ENCODE results near the gene HELLS.
"Not testable (repeated sequence)": the region's sequence is repeated elsewhere in the genome, so short reads cannot be mapped to it uniquely, and the experiment has no call there.

Gene HELLS

DNA sequence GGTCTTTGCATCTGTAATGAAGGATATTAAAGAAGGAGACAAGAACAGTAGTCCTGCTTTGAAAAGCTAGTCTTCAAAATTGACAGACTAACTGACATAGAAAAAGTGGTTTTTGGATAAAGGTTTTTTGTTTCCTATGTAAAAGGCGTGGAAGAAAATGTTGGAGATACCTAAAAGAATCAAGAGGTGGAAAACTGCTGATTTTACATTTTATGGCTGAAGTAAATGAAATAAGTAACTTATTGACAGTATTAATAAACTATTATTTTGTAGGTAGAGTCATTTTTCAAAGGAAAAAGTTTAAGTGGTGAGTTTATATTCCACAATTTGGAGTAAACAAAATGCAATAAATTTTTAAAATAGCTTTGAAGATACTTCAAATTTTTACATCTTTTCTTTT is 12.6 kb upstream of the HELLS start:
- H2AFZ ChIP-seq (ENCODE audit: insufficient read depth, low read length, poor library complexity): no peak overlapping the region
- H2AK5ac ChIP-seq (ENCODE audit: low read length): no peak overlapping the region
- no peak overlapping the region for H3K14ac ChIP-seq (ENCODE audit: low read length)
- H3K79me2 ChIP-seq (ENCODE audit: control insufficient read depth, insufficient read depth, low read length, poor library complexity): no peaks in the 10 kb centered on the region
- H3K4me2 ChIP-seq (ENCODE audit: low read length): no peak overlapping the region
- H3K79me1 ChIP-seq (ENCODE audit: low read length): no peaks in the 10 kb centered on the region
- H2BK5ac ChIP-seq (ENCODE audit: low read depth, low read length, poor library complexity): no peak overlapping the region
- H3K36me3 ChIP-seq (ENCODE audit: control insufficient read depth in 1 of 2, insufficient read depth in 2 of 2, low read length in 2 of 2): no peaks in the 10 kb centered on the region
- H4K91ac ChIP-seq (ENCODE audit: low read depth, low read length): no peak overlapping the region
- DNase-seq: peak in 1 of 2 donors; percentile 3
- no peak overlapping the region for H3K4me3 ChIP-seq (ENCODE audit: low read depth, low read length)
- H3K18ac ChIP-seq (ENCODE audit: low read length): no peak overlapping the region
- H3K27ac ChIP-seq (ENCODE audit: low read depth, low read length): no peak overlapping the region
- no peaks in the 10 kb centered on the region for H3K4me1 ChIP-seq (ENCODE audit: control insufficient read depth in 1 of 2, insufficient read depth in 2 of 2, low read length in 2 of 2)
- WGBS (ENCODE audit: extremely low coverage, insufficient coverage, insufficient read length): 100% methylated on average over 1 of the region's 1 CpG
- H3K4ac ChIP-seq (ENCODE audit: low read depth, low read length): no peak overlapping the region
- H3K9ac ChIP-seq (ENCODE audit: low read length): no peak overlapping the region
- no peak overlapping the region for H2BK12ac ChIP-seq (ENCODE audit: low read length)
- H3K9me3 ChIP-seq (ENCODE audit: insufficient read depth, low read depth, low read length): no peaks in the 10 kb centered on the region
- no peaks in the 10 kb centered on the region for H3K27me3 ChIP-seq (ENCODE audit: insufficient read depth, low read length)
- H3K23ac ChIP-seq (ENCODE audit: low read length): no peak overlapping the region
- H4K8ac ChIP-seq (ENCODE audit: low read depth, low read length): no peak overlapping the region
- no peak overlapping the region for H4K12ac ChIP-seq (ENCODE audit: low read depth, low read length)
- H2BK120ac ChIP-seq (ENCODE audit: insufficient read depth, low read length, poor library complexity): no peak overlapping the region

- not testable (repeated sequence) for H3K79me2 ChIP-seq (ENCODE audit: control insufficient read depth, insufficient read depth, low read length, poor library complexity); H4K12ac ChIP-seq (ENCODE audit: low read depth, low read length); H3K18ac ChIP-seq (ENCODE audit: low read length); H3K27ac ChIP-seq (ENCODE audit: low read depth, low read length); H3K14ac ChIP-seq (ENCODE audit: low read length); H2BK5ac ChIP-seq (ENCODE audit: low read depth, low read length, poor library complexity); H3K23ac ChIP-seq (ENCODE audit: low read length); H2AFZ ChIP-seq (ENCODE audit: insufficient read depth, low read length, poor library complexity); H3K79me1 ChIP-seq (ENCODE audit: low read length); H2BK12ac ChIP-seq (ENCODE audit: low read length); H3K9me3 ChIP-seq (ENCODE audit: insufficient read depth, low read depth, low read length); H3K4me3 ChIP-seq (ENCODE audit: low read depth, low read length); H3K4me1 ChIP-seq (ENCODE audit: control insufficient read depth in 1 of 2, insufficient read depth in 2 of 2, low read length in 2 of 2); H2BK120ac ChIP-seq (ENCODE audit: insufficient read depth, low read length, poor library complexity); H3K4me2 ChIP-seq (ENCODE audit: low read length); H3K27me3 ChIP-seq (ENCODE audit: insufficient read depth, low read length); H2AK5ac ChIP-seq (ENCODE audit: low read length); H3K9ac ChIP-seq (ENCODE audit: low read length); H3K4ac ChIP-seq (ENCODE audit: low read depth, low read length); H4K8ac ChIP-seq (ENCODE audit: low read depth, low read length); DNase-seq; H3K36me3 ChIP-seq (ENCODE audit: control insufficient read depth in 1 of 2, insufficient read depth in 2 of 2, low read length in 2 of 2); H4K91ac ChIP-seq (ENCODE audit: low read depth, low read length)
- WGBS (ENCODE audit: extremely low coverage, insufficient coverage, insufficient read length): no CpG with 5 or more reads among the region's 2 CpGs
Measured at GRCh38 chr10:94542282-94542681, 3.3 kb upstream of the HELLS start.

GRCh38 chr10:94546049-94546900 is 687 bp downstream of the HELLS start:
- Histone ChIP-seq H3K18ac (ENCODE audit: low read length) (no peak overlapping the region), H4K91ac (ENCODE audit: low read depth, low read length) (no peak overlapping the region), H2AFZ (ENCODE audit: insufficient read depth, low read length, poor library complexity) (peak overlapping the region; percentile 75), H2BK120ac (ENCODE audit: insufficient read depth, low read length, poor library complexity) (no peak overlapping the region), H3K23ac (ENCODE audit: low read length) (no peak overlapping the region), H4K12ac (ENCODE audit: low read depth, low read length) (peak overlapping the region; percentile 86), H2AK5ac (ENCODE audit: low read length) (no peak overlapping the region), H4K8ac (ENCODE audit: low read depth, low read length) (peak overlapping the region; percentile 55), H2BK5ac (ENCODE audit: low read depth, low read length, poor library complexity) (no peak overlapping the region), H3K4ac (ENCODE audit: low read depth, low read length) (peak overlapping the region; percentile 57), H3K9me3 (ENCODE audit: insufficient read depth, low read depth, low read length) (no peaks in the 10 kb centered on the region), H3K79me2 (ENCODE audit: control insufficient read depth, insufficient read depth, low read length, poor library complexity) (peaks cover 4% of the 10 kb centered on the region), H3K4me2 (ENCODE audit: low read length) (peak overlapping the region; percentile 68), H3K14ac (ENCODE audit: low read length) (peak overlapping the region; percentile 71), H3K9ac (ENCODE audit: low read length) (peak overlapping the region; percentile 85), H3K79me1 (ENCODE audit: low read length) (peaks cover 9% of the 10 kb centered on the region), H3K36me3 (ENCODE audit: control insufficient read depth in 1 of 2, insufficient read depth in 2 of 2, low read length in 2 of 2) (peaks cover 1 to 4% of the 10 kb centered on the region in 2 experiments), H3K4me1 (ENCODE audit: control insufficient read depth in 1 of 2, insufficient read depth in 2 of 2, low read length in 2 of 2) (no peaks in the 10 kb centered on the region), H3K27ac (ENCODE audit: low read depth, low read length) (no peak overlapping the region), H3K27me3 (ENCODE audit: insufficient read depth, low read length) (no peaks in the 10 kb centered on the region), H3K4me3 (ENCODE audit: low read depth, low read length) (peak overlapping the region; percentile 94), H2BK12ac (ENCODE audit: low read length) (no peak overlapping the region)
- no CpG with 5 or more reads among the region's 25 CpGs for whole genome bisulfite sequencing (ENCODE audit: extremely low coverage, insufficient coverage, insufficient read length)
- DNase-seq: no peak

- Histone ChIP-seq H3K23ac (ENCODE audit: low read length) (no peak overlapping the region), H4K8ac (ENCODE audit: low read depth, low read length) (no peak overlapping the region), H3K18ac (ENCODE audit: low read length) (no peak overlapping the region), H3K9ac (ENCODE audit: low read length) (no peak overlapping the region), H3K4me2 (ENCODE audit: low read length) (peak overlapping the region; percentile 68), H3K4me3 (ENCODE audit: low read depth, low read length) (no peak overlapping the region), H3K27me3 (ENCODE audit: insufficient read depth, low read length) (no peaks in the 10 kb centered on the region), H3K4ac (ENCODE audit: low read depth, low read length) (no peak overlapping the region), H3K4me1 (ENCODE audit: control insufficient read depth in 1 of 2, insufficient read depth in 2 of 2, low read length in 2 of 2) (no peaks in the 10 kb centered on the region), H3K14ac (ENCODE audit: low read length) (no peak overlapping the region), H2AFZ (ENCODE audit: insufficient read depth, low read length, poor library complexity) (no peak overlapping the region), H2BK120ac (ENCODE audit: insufficient read depth, low read length, poor library complexity) (no peak overlapping the region), H3K79me2 (ENCODE audit: control insufficient read depth, insufficient read depth, low read length, poor library complexity) (peaks cover 4% of the 10 kb centered on the region), H3K9me3 (ENCODE audit: insufficient read depth, low read depth, low read length) (no peaks in the 10 kb centered on the region), H3K36me3 (ENCODE audit: control insufficient read depth in 1 of 2, insufficient read depth in 2 of 2, low read length in 2 of 2) (peaks cover 1 to 4% of the 10 kb centered on the region in 2 experiments), H4K12ac (ENCODE audit: low read depth, low read length) (no peak overlapping the region), H2AK5ac (ENCODE audit: low read length) (no peak overlapping the region), H4K91ac (ENCODE audit: low read depth, low read length) (no peak overlapping the region), H2BK5ac (ENCODE audit: low read depth, low read length, poor library complexity) (no peak overlapping the region), H2BK12ac (ENCODE audit: low read length) (no peak overlapping the region), H3K79me1 (ENCODE audit: low read length) (peaks cover 9% of the 10 kb centered on the region), H3K27ac (ENCODE audit: low read depth, low read length) (no peak overlapping the region)
- no peak for DNase-seq
- no CpG with 5 or more reads among the region's 1 CpG for WGBS (ENCODE audit: extremely low coverage, insufficient coverage, insufficient read length)
Measured at GRCh38 chr10:94546901-94547185, 1.3 kb downstream of the HELLS start.
